Activated T-cell treated with anti-CD3 and anti-CD28 coated beads, Interleukin-2, amount 50 U/mL, for 4 hours (primary cell): Measurements from ENCODE around the gene ANK3. TPM values are rescaled to one million over a fixed set of nuclear protein-coding genes. Genes with fewer than 3 reads are reported as not detected.
A peak's percentile ranks its signal among the peaks of the same experiment; 100 is the strongest.

Experiments
- ATAC-seq, 2 donors: fragments of 200-7000 bp; cut with Tn5 transposase; one replicate each; pipeline ENCODE4 v1.10.0; 2021
- DNase-seq: peaks from one replicate; pipeline ENCODE4 v3.0.0-alpha.2; 2020
- H3K27me3 Mint-ChIP-seq: one replicate; pipeline ENCODE4 v1.8.0; 2021; ENCODE audit warnings: low read depth, mixed read lengths
- H3K36me3 Mint-ChIP-seq: one replicate; pipeline ENCODE4 v1.8.0; 2022; ENCODE audit warnings: mixed read lengths; ENCODE audit not compliant: insufficient read depth
- H3K4me1 Mint-ChIP-seq: one replicate; pipeline ENCODE4 v1.8.0; 2021; ENCODE audit warnings: low read depth, mixed read lengths
- H3K4me3 Mint-ChIP-seq: one replicate; pipeline ENCODE4 v1.8.0; 2021; ENCODE audit warnings: mild to moderate bottlenecking, moderate library complexity, mixed read lengths
- H3K9me3 Mint-ChIP-seq: one replicate; pipeline ENCODE4 v1.8.0; 2021; ENCODE audit warnings: mixed read lengths
- total RNA-seq, 3 donors: library from RNA; stranded (reverse); gene quantifications; one replicate each; pipeline ENCODE4 v1.2.1, GENCODE V29; 2021

Gene ANK3
- total RNA-seq, 3 donors from 2014 or later, result 21.4 to 41.1 (median 30.5) TPM

DNA sequence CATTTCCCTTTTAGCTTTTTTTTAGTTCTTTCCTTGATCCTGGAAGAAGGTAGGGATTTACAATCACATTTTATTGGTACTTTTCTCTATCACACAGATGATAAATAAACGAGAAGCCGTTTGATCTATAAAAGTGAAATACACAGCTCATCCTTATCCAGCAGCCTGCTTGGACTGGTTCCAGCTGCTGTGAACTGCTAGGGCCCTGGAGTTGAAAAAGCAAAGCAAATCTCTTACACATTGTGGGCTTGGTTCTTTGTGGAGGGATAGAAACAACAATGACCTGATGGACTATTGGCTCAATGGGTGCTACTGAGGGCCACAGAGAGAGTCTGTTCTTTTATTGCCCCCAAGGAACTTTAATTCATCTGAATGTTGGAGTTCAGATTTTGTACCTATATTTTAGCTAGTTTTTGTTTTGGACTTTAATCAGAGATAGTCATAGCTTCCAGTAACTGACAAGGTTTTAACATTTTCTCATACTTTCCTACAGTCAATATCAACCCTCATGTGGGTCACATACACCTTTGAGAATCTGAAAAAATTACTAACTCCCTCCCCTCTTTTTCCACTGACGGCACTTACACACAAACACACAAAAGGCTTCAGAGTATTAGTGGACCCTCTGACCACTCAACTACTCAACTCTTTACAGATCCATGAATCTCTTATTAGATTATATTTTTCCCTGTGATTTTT is 391.7 kb downstream of the ANK3 start:
- no peaks in the 10 kb centered on the region for H3K9me3 Mint-ChIP-seq
- DNase-seq, result no peak
- H3K36me3 Mint-ChIP-seq, result no peaks in the 10 kb centered on the region
- no peak for ATAC-seq
- H3K27me3 Mint-ChIP-seq, result peaks cover 12% of the 10 kb centered on the region
- H3K4me1 Mint-ChIP-seq, result peaks cover 8% of the 10 kb centered on the region
- H3K4me3 Mint-ChIP-seq, result no peak overlapping the region

DNA sequence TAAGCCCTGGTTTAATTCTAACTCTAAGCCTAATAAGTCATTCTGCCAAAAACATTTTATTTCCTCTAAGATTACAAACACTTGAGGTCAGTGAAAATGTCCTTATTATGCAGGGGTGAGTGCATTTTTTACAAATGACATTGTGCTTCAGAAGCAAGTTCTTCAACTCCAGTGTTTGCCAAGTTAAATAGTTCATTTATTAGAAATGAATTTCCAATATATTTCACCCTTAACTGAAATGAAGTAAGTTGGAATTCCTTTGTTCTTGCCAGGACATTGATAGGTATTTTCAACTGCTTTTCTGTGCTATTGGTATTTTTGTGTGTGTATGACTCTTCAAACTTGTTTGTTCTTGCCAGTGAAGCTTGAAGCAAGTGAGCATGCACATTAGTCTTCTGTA is 393.8 kb downstream of the ANK3 start:
- DNase-seq, result no peak
- Mint-ChIP-seq H3K27me3 (peaks cover 19% of the 10 kb centered on the region), H3K4me1 (peaks cover 11% of the 10 kb centered on the region), H3K4me3 (no peak overlapping the region), H3K9me3 (no peaks in the 10 kb centered on the region), H3K36me3 (no peaks in the 10 kb centered on the region)
- ATAC-seq, result no peak

DNA sequence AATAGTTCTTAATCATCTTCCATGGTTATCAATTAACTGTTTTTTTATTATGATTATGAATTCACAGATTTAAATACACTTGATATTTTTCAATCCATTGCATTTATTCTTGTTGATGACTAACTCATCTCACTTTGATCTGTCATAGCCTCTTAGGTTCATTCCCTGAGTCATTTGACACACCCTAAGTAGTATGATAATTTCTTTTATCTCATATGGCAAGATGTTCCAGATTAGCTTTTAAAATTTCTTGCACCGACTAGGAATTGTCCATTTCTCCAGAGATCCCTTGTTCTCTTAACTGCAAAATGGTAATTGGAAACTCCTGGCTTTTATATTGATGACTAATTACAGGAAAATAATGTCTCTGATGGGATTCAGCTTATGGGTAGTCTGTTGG is 395.7 kb downstream of the ANK3 start:
- peaks cover 18% of the 10 kb centered on the region for H3K27me3 Mint-ChIP-seq

DNA sequence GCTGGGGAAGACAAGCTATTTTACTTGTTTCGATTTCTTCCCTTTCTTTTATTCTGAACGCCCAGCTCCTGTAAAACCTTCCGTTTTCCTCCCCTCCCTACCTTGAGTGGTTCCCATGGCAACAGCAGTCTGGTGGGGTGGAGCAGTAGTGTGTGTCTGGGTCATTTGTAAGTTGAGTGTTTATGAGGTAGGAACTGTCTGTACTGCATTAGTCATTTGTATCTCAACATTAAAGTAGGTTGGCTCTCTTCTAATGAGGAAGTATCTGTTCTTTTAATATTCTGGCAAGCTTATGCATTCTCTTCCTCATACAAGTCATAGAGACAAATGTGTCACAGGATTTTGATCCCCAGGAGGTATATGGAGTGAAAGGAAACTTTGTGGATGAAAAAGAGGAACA is 398.0 kb downstream of the ANK3 start:
- Mint-ChIP-seq H3K4me3 (no peak overlapping the region), H3K4me1 (peaks cover 6% of the 10 kb centered on the region), H3K9me3 (no peaks in the 10 kb centered on the region), H3K27me3 (peaks cover 20% of the 10 kb centered on the region), H3K36me3 (no peaks in the 10 kb centered on the region)
- DNase-seq, result no peak
- no peak for ATAC-seq

More for the DNA sequence above, 395.7 kb downstream of the ANK3 start:
- H3K36me3 Mint-ChIP-seq, result no peaks in the 10 kb centered on the region
- peaks cover 6% of the 10 kb centered on the region for H3K4me1 Mint-ChIP-seq
- ATAC-seq, result peak in 1 of 2 donors; percentile 48
- DNase-seq, result no peak
- H3K4me3 Mint-ChIP-seq, result no peak overlapping the region
- no peaks in the 10 kb centered on the region for H3K9me3 Mint-ChIP-seq

DNA sequence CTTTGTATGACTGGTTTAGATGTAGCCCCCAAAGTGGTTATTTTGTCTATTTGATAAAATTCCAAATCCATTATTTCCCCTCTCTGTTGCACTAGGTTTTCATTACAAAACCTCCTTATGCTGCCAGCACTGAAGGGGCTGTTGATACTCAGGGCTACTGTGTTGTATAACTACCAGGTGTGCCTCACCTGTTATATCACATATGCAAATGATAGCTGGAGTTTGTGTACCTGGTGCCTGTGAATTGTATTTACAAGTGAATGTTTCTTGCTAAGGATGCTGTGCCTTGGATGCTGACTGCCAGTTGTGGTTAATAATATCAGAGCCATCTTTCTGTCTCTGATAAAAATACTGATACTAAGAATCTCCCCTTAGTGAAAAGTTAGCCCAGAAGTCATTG is 398.6 kb downstream of the ANK3 start:
- Mint-ChIP-seq H3K4me3 (no peak overlapping the region), H3K36me3 (no peaks in the 10 kb centered on the region), H3K9me3 (no peaks in the 10 kb centered on the region), H3K4me1 (peaks cover 6% of the 10 kb centered on the region), H3K27me3 (peaks cover 20% of the 10 kb centered on the region)
- DNase-seq (no peak), ATAC-seq (no peak)

DNA sequence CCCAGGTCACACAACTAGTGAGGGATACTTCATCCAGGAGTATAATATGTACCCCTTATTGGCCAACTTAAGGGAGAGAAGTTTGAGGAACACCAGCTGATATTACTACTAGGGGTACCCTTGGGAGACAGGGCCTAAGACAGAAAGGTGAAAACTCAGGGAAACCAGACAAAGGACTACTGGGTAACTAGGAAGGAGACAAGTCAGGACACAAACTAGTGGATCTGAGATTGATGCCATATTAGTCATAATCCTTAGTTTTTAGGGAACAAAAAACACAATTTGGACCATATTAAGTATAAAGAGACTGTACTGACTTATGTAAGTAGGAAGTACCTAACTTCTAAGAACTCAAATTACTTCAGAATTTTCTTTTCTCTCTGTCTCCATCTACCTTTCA is 404.0 kb downstream of the ANK3 start:
- Mint-ChIP-seq H3K27me3 (peaks cover 8% of the 10 kb centered on the region), H3K4me1 (no peaks in the 10 kb centered on the region), H3K36me3 (no peaks in the 10 kb centered on the region), H3K9me3 (no peaks in the 10 kb centered on the region), H3K4me3 (no peak overlapping the region)
- DNase-seq (no peak), ATAC-seq (no peak)

DNA sequence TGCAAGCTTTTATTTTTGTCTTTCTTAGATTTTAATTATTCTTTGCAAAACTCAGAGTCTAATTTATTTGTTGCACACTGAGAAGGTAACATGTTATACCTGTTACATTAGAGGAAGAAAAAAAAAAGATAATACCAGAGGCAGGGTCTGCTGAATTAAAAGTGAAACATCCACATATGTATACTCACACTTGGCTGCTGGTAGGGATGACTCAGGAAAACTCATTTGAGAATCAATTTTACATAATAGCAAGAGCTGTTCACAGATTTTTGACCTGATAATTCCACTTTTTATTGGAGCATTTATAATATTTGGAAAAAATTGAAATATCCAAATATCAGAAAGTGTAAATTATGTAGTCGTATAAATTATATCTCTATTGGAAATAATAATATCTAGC is 405.3 kb downstream of the ANK3 start:
- Mint-ChIP-seq H3K4me1 (no peaks in the 10 kb centered on the region), H3K9me3 (no peaks in the 10 kb centered on the region), H3K27me3 (peaks cover 6% of the 10 kb centered on the region), H3K4me3 (no peak overlapping the region), H3K36me3 (no peaks in the 10 kb centered on the region)
- ATAC-seq (no peak), DNase-seq (no peak)

DNA sequence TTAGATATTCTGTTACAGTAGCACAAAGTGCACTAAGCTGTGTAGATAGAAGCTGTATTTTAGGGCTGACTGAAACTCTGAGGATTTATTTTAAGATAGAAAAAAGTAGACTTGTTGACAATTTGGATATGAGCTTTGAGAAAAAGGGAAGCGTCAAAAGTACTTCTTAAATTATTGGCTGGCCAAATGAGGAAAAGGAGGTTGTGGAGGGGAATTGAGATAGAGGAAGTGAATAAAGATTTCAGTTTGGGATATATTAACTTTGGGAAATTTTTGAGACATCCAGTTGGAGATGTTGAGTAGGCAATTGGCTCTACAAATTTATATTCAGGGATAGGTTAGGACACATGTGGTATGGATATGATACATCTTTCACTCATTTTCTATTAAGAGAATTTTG is 409.3 kb downstream of the ANK3 start:
- Mint-ChIP-seq H3K27me3 (no peaks in the 10 kb centered on the region), H3K4me1 (no peaks in the 10 kb centered on the region), H3K9me3 (peaks cover 17% of the 10 kb centered on the region), H3K36me3 (no peaks in the 10 kb centered on the region), H3K4me3 (no peak overlapping the region)
- ATAC-seq, result no peak
- no peak for DNase-seq

DNA sequence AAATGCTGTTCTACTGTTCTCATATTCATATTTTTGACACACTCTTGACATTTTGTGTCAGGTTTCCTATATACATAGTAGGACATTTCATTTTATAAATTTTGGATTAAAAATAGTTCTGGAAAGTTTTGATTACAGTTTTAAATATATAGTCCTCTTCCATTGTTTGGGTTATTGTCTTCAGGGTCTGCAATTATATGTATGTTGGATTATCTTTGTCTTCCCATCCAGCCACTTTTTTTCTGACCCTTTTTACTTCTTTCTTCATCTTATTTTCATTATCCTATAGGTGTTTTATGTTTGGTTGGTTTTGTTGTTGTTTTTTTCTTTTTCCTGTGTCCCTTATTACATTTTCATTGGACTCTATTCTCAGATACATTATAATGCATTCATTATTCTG is 412.2 kb downstream of the ANK3 start:
- no peak overlapping the region for H3K4me3 Mint-ChIP-seq
- no peaks in the 10 kb centered on the region for H3K36me3 Mint-ChIP-seq
- DNase-seq (no peak), ATAC-seq (no peak)
- no peaks in the 10 kb centered on the region for H3K27me3 Mint-ChIP-seq
- H3K4me1 Mint-ChIP-seq, result no peaks in the 10 kb centered on the region
- H3K9me3 Mint-ChIP-seq, result peaks cover 17% of the 10 kb centered on the region

DNA sequence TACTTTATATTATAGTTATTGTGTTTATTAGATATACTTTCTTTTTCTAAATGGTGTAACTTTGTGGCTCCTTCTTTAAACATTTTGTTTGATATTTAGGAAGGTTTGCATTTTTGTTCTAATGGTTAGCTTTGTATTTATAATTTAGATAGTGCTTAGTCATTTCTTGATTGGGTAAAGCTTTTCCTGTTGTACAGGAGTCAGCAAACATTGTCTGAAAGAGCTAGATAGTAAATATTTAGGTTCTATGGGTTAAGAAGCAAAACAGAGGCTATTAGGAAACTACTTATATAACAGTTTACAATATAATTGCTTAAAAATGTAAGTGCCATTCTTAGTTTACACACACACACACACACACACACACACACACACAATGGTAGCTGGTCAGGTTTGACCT is 412.8 kb downstream of the ANK3 start:
- Mint-ChIP-seq H3K4me1 (no peaks in the 10 kb centered on the region), H3K9me3 (peaks cover 17% of the 10 kb centered on the region), H3K27me3 (no peaks in the 10 kb centered on the region), H3K36me3 (no peaks in the 10 kb centered on the region), H3K4me3 (no peak overlapping the region)
- no peak for DNase-seq
- no peak for ATAC-seq
